K562 (cell line): ENCODE data around the gene RNF141. TPM values are rescaled to one million over a fixed set of nuclear protein-coding genes. Genes with fewer than 3 reads are reported as not detected.

Experiments used
- DACH1 ChIP-seq: fragments of 450-650 bp; IDR thresholded peaks from 2 replicates; pipeline ENCODE4 v1.6.1; 2018; ENCODE audit not compliant: partially characterized antibody
- ELF2 ChIP-seq: fragments of 250-450 bp; sonication (Bioruptor Pico); IDR thresholded peaks from 2 replicates; pipeline ENCODE4 v1.5.0; 2021; ENCODE audit warnings: mild to moderate bottlenecking
- EP300 ChIP-seq: IDR thresholded peaks from 2 replicates; pipeline ENCODE4 v1.6.1; 2012; ENCODE audit warnings: low read length, improper control_type of control experiment
- ESRRA ChIP-seq: fragments of 450-650 bp; IDR thresholded peaks from 2 replicates; pipeline ENCODE4 v1.6.1; 2014; ENCODE audit warnings: low read depth, mild to moderate bottlenecking, moderate library complexity, borderline replicate concordance
- FOXK2 ChIP-seq, 2 experiments: fragments of 450-650 bp; IDR thresholded peaks in 1 of 2; conservative IDR thresholded peaks in 1 of 2; 2 replicates each; pipeline ENCODE4 v1.6.1; 2016; ENCODE audit warnings: low read depth in 2 of 2, mild to moderate bottlenecking in 1 of 2
- HCFC1 ChIP-seq: IDR thresholded peaks from 2 replicates; pipeline ENCODE4 v1.6.1; 2012; ENCODE audit warnings: low read depth, low read length, improper control_type of control experiment
- KDM1A ChIP-seq, 2 experiments: fragments of 450-650 bp; IDR thresholded peaks; 2 replicates each; pipeline ENCODE4 v1.6.1; 2016; ENCODE audit warnings: mild to moderate bottlenecking in 2 of 2
- LARP7 ChIP-seq: fragments of 450-650 bp; IDR thresholded peaks from 2 replicates; pipeline ENCODE4 v1.6.1; 2016
- MTA2 ChIP-seq: fragments of 450-650 bp; IDR thresholded peaks from 2 replicates; pipeline ENCODE4 v1.6.1; 2016; ENCODE audit warnings: low read depth
- NR2C2 ChIP-seq, 2 experiments: fragments of 200-800 bp in 1 of 2; sonication (Bioruptor generic) in 1 of 2; sonication (generic) in 1 of 2; formaldehyde crosslinking in 1 of 2; IDR thresholded peaks; 2 replicates each; pipeline versions ENCODE4 v1.6.1 to v1.8.0; 2016 to 2022; ENCODE audit warnings: mild to moderate bottlenecking in 1 of 2, missing compliant biosample characterization in 1 of 2, missing genetic modification characterization in 1 of 2, missing genetic modification reagents in 1 of 2
- POLR2G ChIP-seq: fragments of 200-400 bp; formaldehyde crosslinking; IDR thresholded peaks from 2 replicates; pipeline ENCODE4 v1.6.1; 2017; ENCODE audit warnings: low read depth, mild to moderate bottlenecking, antibody characterized with exemption, low read length, moderate library complexity
- SAFB2 ChIP-seq: fragments of 200-400 bp; formaldehyde crosslinking; IDR thresholded peaks from 2 replicates; pipeline ENCODE4 v1.6.1; 2018; ENCODE audit warnings: borderline replicate concordance, low read length, low read depth, moderate library complexity; ENCODE audit not compliant: severe bottlenecking
- TAF15 ChIP-seq: fragments of 200-400 bp; formaldehyde crosslinking; IDR thresholded peaks from 2 replicates; pipeline ENCODE4 v1.6.1; 2017; ENCODE audit warnings: mild to moderate bottlenecking, low read depth, low read length, moderate library complexity
- ZNF24 ChIP-seq: fragments of 450-650 bp; IDR thresholded peaks from 2 replicates; pipeline ENCODE4 v1.6.1; 2016
- ZNF318 ChIP-seq, 2 experiments: fragments of 450-650 bp; IDR thresholded peaks; 2 replicates each; pipeline ENCODE4 v1.6.1; 2016; ENCODE audit warnings: mild to moderate bottlenecking in 2 of 2, borderline replicate concordance in 1 of 2, low read depth in 1 of 2, moderate library complexity in 1 of 2
- ZNF699 ChIP-seq: fragments of 250-450 bp; sonication (Bioruptor Pico); IDR thresholded peaks from 2 replicates; pipeline ENCODE4 v1.8.0; 2021; ENCODE audit warnings: mild to moderate bottlenecking, moderate library complexity; ENCODE audit not compliant: insufficient replicate concordance
- polyA plus RNA-seq, 8 experiments: library from polyadenylated mRNA; depleted of rRNA in 4 of 8; stranded (reverse) in 5 of 8; unstranded in 3 of 8; fragments of >200 nt; fragmentation: Nextera tagmentation in 2 of 8; fragmentation: Illumina TruSeq in 1 of 8; extraction: Ambion mirVana in 2 of 8; extraction: Trizol in 1 of 8; gene quantifications; 2 replicates each; pipeline versions ENCODE4 v1.2.1 to v1.2.3, GENCODE V29; 2011 to 2014; ENCODE audit warnings: inconsistent platforms in 1 of 8, missing spikeins in 1 of 8
- total RNA-seq, 7 experiments: library from RNA; depleted of rRNA in 6 of 7; stranded (reverse); fragments of >200 nt in 6 of 7; fragmentation: Illumina TruSeq in 2 of 7; extraction: Trizol in 2 of 7; gene quantifications; 2 replicates each; pipeline versions ENCODE4 v1.2.1 to v1.2.3, GENCODE V29; 2011 to 2021; ENCODE audit warnings: low replicate concordance in 1 of 7
- TF ChIP-seq, protein P1 (sequence below): fragments of 450-650 bp; IDR thresholded peaks from 2 replicates; pipeline ENCODE4 v1.6.1; 2016
- TF ChIP-seq, protein P2 (sequence below): fragments of 250-450 bp; sonication (Bioruptor Pico); IDR thresholded peaks from 2 replicates; pipeline ENCODE4 v1.8.0; 2022; ENCODE audit warnings: moderate library complexity, mild to moderate bottlenecking, inconsistent platforms

The RNF141 gene
- total and polyA plus RNA-seq, 9 of the 15 experiments (the other 6 are each of a cell fraction or from before 2014, with no cell fraction given): 9.7 to 51.9 (median 18.9) TPM

DNA sequence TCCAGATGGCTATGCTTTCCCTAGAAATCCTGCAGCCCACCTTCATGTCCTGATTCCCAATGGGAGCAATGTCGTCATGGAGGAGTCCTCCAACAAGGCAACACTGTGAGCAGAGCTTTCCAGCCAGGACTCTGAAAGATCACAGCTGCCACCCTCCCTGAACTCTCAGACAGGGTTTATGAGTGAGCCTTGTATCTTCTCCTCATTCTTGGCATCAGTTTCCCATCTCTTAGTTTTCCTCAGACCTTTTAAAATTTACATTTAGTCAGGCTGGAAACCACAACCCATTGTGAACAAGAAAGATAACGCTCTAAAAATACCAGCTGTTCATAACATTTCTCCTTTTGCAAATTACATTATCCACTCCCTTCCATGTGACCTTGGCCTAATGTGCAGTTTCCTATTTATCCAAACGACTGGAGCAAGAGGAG lies 43.1 kb upstream of the RNF141 start (continued):
- TF ChIP-seq ZNF318 (IDR thresholded peaks at IDR 0.05; ENCODE audit: borderline replicate concordance in 1 of 2, low read depth in 1 of 2): no peak
- TF ChIP-seq FOXK2 (conservative IDR thresholded peaks at IDR 0.05 in 1 of 2, IDR thresholded peaks at IDR 0.05 in 1 of 2; ENCODE audit: low read depth in 2 of 2): no peak; a peak in 1 of 4 replicates
- peak in 1 of 2 experiments; percentile 16; a peak in 1 of 4 replicates for TF ChIP-seq KDM1A (IDR thresholded peaks at IDR 0.05)
- TF ChIP-seq EP300: 0 out of 2 replicates have a peak, but pooled peaks have one; percentile 36
- TF ChIP-seq, protein P1, sequence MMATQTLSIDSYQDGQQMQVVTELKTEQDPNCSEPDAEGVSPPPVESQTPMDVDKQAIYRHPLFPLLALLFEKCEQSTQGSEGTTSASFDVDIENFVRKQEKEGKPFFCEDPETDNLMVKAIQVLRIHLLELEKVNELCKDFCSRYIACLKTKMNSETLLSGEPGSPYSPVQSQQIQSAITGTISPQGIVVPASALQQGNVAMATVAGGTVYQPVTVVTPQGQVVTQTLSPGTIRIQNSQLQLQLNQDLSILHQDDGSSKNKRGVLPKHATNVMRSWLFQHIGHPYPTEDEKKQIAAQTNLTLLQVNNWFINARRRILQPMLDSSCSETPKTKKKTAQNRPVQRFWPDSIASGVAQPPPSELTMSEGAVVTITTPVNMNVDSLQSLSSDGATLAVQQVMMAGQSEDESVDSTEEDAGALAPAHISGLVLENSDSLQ: no peak
- TF ChIP-seq SAFB2: no peak
- no peak for TF ChIP-seq NR2C2 (CRISPR knock-in tag; IDR thresholded peaks at IDR 0.05)
- TF ChIP-seq NR2C2 (tag; IDR thresholded peaks at IDR 0.05): no peak; the same call in 1 of the 2 replicates
- no peak for TF ChIP-seq POLR2G
- TF ChIP-seq ZNF24: no peak
- TF ChIP-seq, protein P2, sequence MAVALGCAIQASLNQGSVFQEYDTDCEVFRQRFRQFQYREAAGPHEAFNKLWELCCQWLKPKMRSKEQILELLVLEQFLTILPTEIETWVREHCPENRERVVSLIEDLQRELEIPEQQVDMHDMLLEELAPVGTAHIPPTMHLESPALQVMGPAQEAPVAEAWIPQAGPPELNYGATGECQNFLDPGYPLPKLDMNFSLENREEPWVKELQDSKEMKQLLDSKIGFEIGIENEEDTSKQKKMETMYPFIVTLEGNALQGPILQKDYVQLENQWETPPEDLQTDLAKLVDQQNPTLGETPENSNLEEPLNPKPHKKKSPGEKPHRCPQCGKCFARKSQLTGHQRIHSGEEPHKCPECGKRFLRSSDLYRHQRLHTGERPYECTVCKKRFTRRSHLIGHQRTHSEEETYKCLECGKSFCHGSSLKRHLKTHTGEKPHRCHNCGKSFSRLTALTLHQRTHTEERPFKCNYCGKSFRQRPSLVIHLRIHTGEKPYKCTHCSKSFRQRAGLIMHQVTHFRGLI: no peak
- no peak for TF ChIP-seq ZNF699
- TF ChIP-seq HCFC1: no peak
- peak; percentile 59; the same call in 1 of the 2 replicates for TF ChIP-seq ESRRA
- TF ChIP-seq MTA2: peak; percentile 56; the same call in 1 of the 2 replicates
- no peak for TF ChIP-seq LARP7
- no peak for TF ChIP-seq TAF15
- TF ChIP-seq DACH1: peak; percentile 79
- no peak for TF ChIP-seq ELF2 (CRISPR knock-in tag)
